ENCODE measurements around the gene TMCC1. TPM values are rescaled to one million over a fixed set of nuclear protein-coding genes. Genes with fewer than 3 reads are reported as not detected.

TMCC1 gene
- total and polyA plus RNA-seq, 10 of the 15 experiments (the other 5 are each of a cell fraction or from before 2014, with no cell fraction given), result 2.3 to 21.1 (median 8.4) TPM

DNA sequence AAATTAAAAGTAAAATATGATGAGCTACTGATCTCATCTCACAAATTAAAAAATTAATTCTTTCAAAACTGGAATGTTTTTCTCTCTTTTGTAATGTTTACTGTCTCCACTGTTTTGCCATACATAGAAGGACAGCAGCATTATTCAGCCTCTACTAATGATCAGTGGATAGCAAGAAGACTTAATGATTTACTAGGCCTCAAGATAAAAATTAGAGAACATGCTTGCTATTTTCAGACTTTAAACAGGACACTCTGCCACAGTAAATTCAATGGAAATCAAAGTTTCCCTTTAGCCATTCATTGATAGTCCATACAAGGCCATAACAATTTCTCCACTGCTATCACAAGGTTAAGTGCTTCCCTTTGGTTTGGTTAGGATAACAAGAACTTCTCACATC is 129.4 kb downstream of the TMCC1 start (continued):
- TF ChIP-seq HDAC2 (IDR thresholded peaks at IDR 0.05) (no peak), CHD2 (IDR thresholded peaks at IDR 0.05; ENCODE audit: borderline replicate concordance, low read depth, low read length) (no peak), CEBPB (IDR thresholded peaks at IDR 0.05; ENCODE audit: borderline replicate concordance in 1 of 2, low read depth in 2 of 2, low read length in 2 of 2) (no peak), USF2 (IDR thresholded peaks at IDR 0.05; ENCODE audit: borderline replicate concordance, low read depth, low read length) (no peak), USF1 (IDR thresholded peaks at IDR 0.05; ENCODE audit: borderline replicate concordance, extremely low read length, insufficient read depth, low read depth, low read length) (no peak), POLR2AphosphoS5 (IDR thresholded peaks at IDR 0.05; ENCODE audit: low read length) (no peak), SIN3A (IDR thresholded peaks at IDR 0.05; ENCODE audit: low read depth, low read length) (no peak), POU2F2 (IDR thresholded peaks at IDR 0.05; ENCODE audit: borderline replicate concordance, low read depth, low read length) (no peak), SPI1 (IDR thresholded peaks at IDR 0.05; ENCODE audit: borderline replicate concordance, insufficient read depth, low read depth, low read length) (no peak)

- no peaks in the 10 kb centered on the region for H3K36me3 ChIP-seq (ENCODE audit: control insufficient read depth in 2 of 2, insufficient read depth in 2 of 2, low read length in 1 of 2)
- H4K20me1 ChIP-seq (ENCODE audit: control insufficient read depth, insufficient read depth), result no peaks in the 10 kb centered on the region
- H3K79me2 ChIP-seq (ENCODE audit: control insufficient read depth, insufficient read depth, low read length), result no peaks in the 10 kb centered on the region
- no peak overlapping the region for H3K27ac ChIP-seq (ENCODE audit: control insufficient read depth, insufficient read depth)
- intact Hi-C loops (cut with micrococcal nuclease; ENCODE audit: unreplicated experiment), result no loop called here
- ChIA-PET CTCF (no interaction called here), POLR2A (no interaction called here), SMC1A (ENCODE audit: uncharacterized antibody, unreplicated experiment) (interaction anchor here (1.4 kb wide), 1 partner anchor 12 kb away, joined by 4 read pairs; no protein-coding TSS in a partner anchor), RAD21 (ENCODE audit: unreplicated experiment) (no interaction called here)
- no peak overlapping the region for H3K4me3 ChIP-seq
- no peaks in the 10 kb centered on the region for H3K27me3 ChIP-seq (replicated peaks in 1 of 2; ENCODE audit: control insufficient read depth in 2 of 2, insufficient read depth in 2 of 2, low read length in 1 of 2)
- H3K4me1 ChIP-seq (ENCODE audit: control insufficient read depth, insufficient read depth, low read length), result no peaks in the 10 kb centered on the region
- no TSS peak for BruUV-seq (replicated peaks)
- no peak overlapping the region for H2AFZ ChIP-seq (ENCODE audit: control insufficient read depth, low read depth, low read length)
- FAIRE-seq (no peak), ATAC-seq (no peak), DNase-seq (ENCODE audit: low read depth, low spot score) (no peak)
- no peak overlapping the region for H3K9ac ChIP-seq (ENCODE audit: control insufficient read depth, insufficient read depth, low read length)
- TF ChIP-seq SPI1 (IDR thresholded peaks at IDR 0.05; ENCODE audit: borderline replicate concordance, insufficient read depth, low read depth, low read length) (no peak), SIN3A (IDR thresholded peaks at IDR 0.05; ENCODE audit: low read depth, low read length) (no peak), RUNX3 (IDR thresholded peaks at IDR 0.05; ENCODE audit: low read length) (no peak), CREM (IDR thresholded peaks at IDR 0.05; ENCODE audit: low read depth) (no peak), IRF5 (IDR thresholded peaks at IDR 0.05; ENCODE audit: borderline replicate concordance) (no peak), ZNF207 (IDR thresholded peaks at IDR 0.05; ENCODE audit: borderline replicate concordance) (no peak), YBX1 (IDR thresholded peaks at IDR 0.05) (no peak), YY1 (IDR thresholded peaks at IDR 0.05; ENCODE audit: low read depth, low read length) (no peak), CREB1 (IDR thresholded peaks at IDR 0.05; ENCODE audit: low read depth) (no peak)
- peaks cover 2% of the 10 kb centered on the region; the same call in 1 of the 3 replicates for H3K9me3 ChIP-seq (replicated peaks; ENCODE audit: control insufficient read depth, insufficient read depth, low read length)
- in situ Hi-C loops (cut with MboI), result no loop called here
- WGBS (ENCODE audit: insufficient coverage, insufficient replicate concordance, low lambda C conversion rate, missing lambda C conversion rate), result 93% methylated on average over 1 of the region's 1 CpG
- no peak overlapping the region for H3K4me2 ChIP-seq (ENCODE audit: control insufficient read depth, insufficient read depth)
These were observed 134.7 kb downstream of the TMCC1 start for GRCh38 chr3:129758785-129759320.

All from GM12878 (cell line).